RWPE2 (cell line): Measurements from ENCODE around the gene ZGRF1.
A peak's percentile ranks its signal among the peaks of the same experiment; 100 is the strongest.
"Not testable (repeated sequence)": the region's sequence is repeated elsewhere in the genome, so short reads cannot be mapped to it uniquely, and the experiment has no call there.

ENCODE experiments used
- ATAC-seq: fragments of 200-7000 bp; cut with Tn5 transposase; 3 replicates; pipeline ENCODE4 v1.9.1; 2021; ENCODE audit warnings: low read depth
- DNase-seq: peaks from one replicate; pipeline ENCODE4 v3.0.0-alpha.2; 2020; ENCODE audit warnings: low spot score
- H3K27ac ChIP-seq: fragments of 450-650 bp; 2 replicates; pipeline ENCODE4 v1.5.1; 2017; ENCODE audit warnings: mild to moderate bottlenecking; ENCODE audit not compliant: poor library complexity, severe bottlenecking
- H3K27me3 ChIP-seq: fragments of 250-450 bp; sonication (Bioruptor Pico); 2 replicates; pipeline ENCODE4 v1.5.1; 2021; ENCODE audit warnings: mild to moderate bottlenecking, moderate library complexity; ENCODE audit not compliant: insufficient read depth, poor library complexity, severe bottlenecking
- H3K36me3 ChIP-seq: fragments of 250-450 bp; sonication (Bioruptor Pico); 2 replicates; pipeline ENCODE4 v1.5.1; 2020; ENCODE audit warnings: low read depth, mild to moderate bottlenecking, moderate library complexity
- H3K4me1 ChIP-seq: fragments of 250-450 bp; sonication (Bioruptor Pico); 2 replicates; pipeline ENCODE4 v1.5.1; 2021; ENCODE audit warnings: mild to moderate bottlenecking, moderate library complexity; ENCODE audit not compliant: insufficient read depth, poor library complexity, severe bottlenecking
- H3K4me3 ChIP-seq: fragments of 250-450 bp; sonication (Bioruptor Pico); 2 replicates; pipeline ENCODE4 v1.5.1; 2021; ENCODE audit warnings: mild to moderate bottlenecking, moderate library complexity; ENCODE audit not compliant: severe bottlenecking
- H3K9me3 ChIP-seq: fragments of 250-450 bp; sonication (Bioruptor Pico); 2 replicates; pipeline ENCODE4 v1.5.1; 2021; ENCODE audit warnings: mild to moderate bottlenecking, moderate library complexity; ENCODE audit not compliant: severe bottlenecking
- CTCF ChIP-seq: fragments of 450-650 bp; IDR thresholded peaks from one replicate; pipeline ENCODE4 v1.5.1; 2017; ENCODE audit warnings: mild to moderate bottlenecking, moderate library complexity; ENCODE audit not compliant: poor library complexity, severe bottlenecking

The ZGRF1 gene

GRCh38 chr4:112526061-112526460, 110.6 kb downstream of the ZGRF1 start:
- DNase-seq (no peak), ATAC-seq (no peak)
- Histone ChIP-seq H3K36me3 (no peaks in the 10 kb centered on the region), H3K27ac (no peak overlapping the region), H3K9me3 (no peaks in the 10 kb centered on the region), H3K4me3 (no peak overlapping the region), H3K27me3 (peaks cover 45% of the 10 kb centered on the region), H3K4me1 (peaks cover 5% of the 10 kb centered on the region)
- no peak for TF ChIP-seq CTCF

- H3K27me3 ChIP-seq: peaks cover 65% of the 10 kb centered on the region
- DNase-seq (no peak), ATAC-seq (peak; percentile 88)
- H3K9me3 ChIP-seq: no peaks in the 10 kb centered on the region
- peak; percentile 83 for TF ChIP-seq CTCF
- no peaks in the 10 kb centered on the region for H3K36me3 ChIP-seq
- no peak overlapping the region for H3K27ac ChIP-seq
- peak overlapping the region; percentile 20 for H3K4me3 ChIP-seq
- peaks cover 5% of the 10 kb centered on the region for H3K4me1 ChIP-seq
Measured at GRCh38 chr4:112523764-112524505, 112.8 kb downstream of the ZGRF1 start.

- peaks cover 73% of the 10 kb centered on the region for H3K27me3 ChIP-seq
- no peak for TF ChIP-seq CTCF
- no peak for DNase-seq
Measured at GRCh38 chr4:112523008-112523721, 113.5 kb downstream of the ZGRF1 start.

GRCh38 chr4:112522431-112522830, 114.3 kb downstream of the ZGRF1 start:
- H3K27me3 ChIP-seq: peaks cover 80% of the 10 kb centered on the region
- not testable (repeated sequence) for H3K4me3 ChIP-seq, ATAC-seq, H3K36me3 ChIP-seq, H3K9me3 ChIP-seq, H3K27ac ChIP-seq, H3K4me1 ChIP-seq, DNase-seq

More at GRCh38 chr4:112523008-112523721, 113.5 kb downstream of the ZGRF1 start:
- ATAC-seq: peak; percentile 29; the same call in 2 of the 3 replicates
- H3K36me3 ChIP-seq: no peaks in the 10 kb centered on the region
- peaks cover 5% of the 10 kb centered on the region for H3K4me1 ChIP-seq
- peak overlapping the region; percentile 20 for H3K4me3 ChIP-seq
- H3K9me3 ChIP-seq: no peaks in the 10 kb centered on the region
- H3K27ac ChIP-seq: no peak overlapping the region

- Histone ChIP-seq H3K9me3 (no peaks in the 10 kb centered on the region), H3K4me3 (no peak overlapping the region), H3K4me1 (peaks cover 5% of the 10 kb centered on the region), H3K27ac (no peak overlapping the region), H3K36me3 (no peaks in the 10 kb centered on the region), H3K27me3 (peaks cover 90% of the 10 kb centered on the region)
- DNase-seq (no peak), ATAC-seq (no peak)
- no peak for TF ChIP-seq CTCF
Measured at GRCh38 chr4:112521123-112522023, 115.3 kb downstream of the ZGRF1 start.
